Endodermal cell (in vitro differentiated cells): Measurements from ENCODE around the gene ZCWPW2. TPM values are rescaled to one million over a fixed set of nuclear protein-coding genes. Genes with fewer than 3 reads are reported as not detected.
A peak's percentile ranks its signal among the peaks of the same experiment; 100 is the strongest.

Experiments
- DNase-seq: peaks from one replicate; pipeline ENCODE4 v3.0.0-alpha.2; 2017
- H3K27ac ChIP-seq: 2 replicates; pipeline ENCODE4 v1.5.1; 2013; ENCODE audit warnings: mild to moderate bottlenecking, low read depth, low read length, moderate library complexity
- H3K27me3 ChIP-seq: 2 replicates; pipeline ENCODE4 v1.6.1; 2013; ENCODE audit warnings: mild to moderate bottlenecking, low read length, moderate library complexity; ENCODE audit not compliant: insufficient read depth, control insufficient read depth, poor library complexity, severe bottlenecking
- H3K36me3 ChIP-seq: 2 replicates; pipeline ENCODE4 v1.7.0; 2013; ENCODE audit warnings: mild to moderate bottlenecking, low read length, moderate library complexity; ENCODE audit not compliant: control insufficient read depth, insufficient read depth
- H3K4me1 ChIP-seq: one replicate; pipeline ENCODE4 v1.7.0; 2013; ENCODE audit warnings: low read length; ENCODE audit not compliant: control insufficient read depth, insufficient read depth
- H3K4me3 ChIP-seq: 2 replicates; pipeline ENCODE4 v1.5.1; 2013; ENCODE audit warnings: mild to moderate bottlenecking, low read length, moderate library complexity
- H3K9ac ChIP-seq: 2 replicates; pipeline ENCODE4 v1.6.1; 2013; ENCODE audit warnings: mild to moderate bottlenecking, low read length, moderate library complexity; ENCODE audit not compliant: poor library complexity, severe bottlenecking; ENCODE audit errors: extremely low read depth
- H3K9me3 ChIP-seq: 2 replicates; pipeline ENCODE4 v1.6.1; 2013; ENCODE audit warnings: mild to moderate bottlenecking, low read length, moderate library complexity; ENCODE audit not compliant: control insufficient read depth
- H3K27ac Mint-ChIP-seq: 2 replicates; pipeline ENCODE4 v1.8.0; 2020; ENCODE audit warnings: mixed read lengths
- H3K27me3 Mint-ChIP-seq: 2 replicates; pipeline ENCODE4 v1.8.0; 2021; ENCODE audit warnings: mild to moderate bottlenecking, mixed read lengths; ENCODE audit not compliant: insufficient read depth
- H3K36me3 Mint-ChIP-seq: 2 replicates; pipeline ENCODE4 v1.8.0; 2020; ENCODE audit warnings: low read depth, mixed read lengths
- H3K4me1 Mint-ChIP-seq: 2 replicates; pipeline ENCODE4 v1.8.0; 2020; ENCODE audit warnings: mixed read lengths
- H3K4me3 Mint-ChIP-seq: 2 replicates; pipeline ENCODE4 v1.8.0; 2020; ENCODE audit warnings: mild to moderate bottlenecking, moderate library complexity, mixed read lengths
- H3K9me3 Mint-ChIP-seq: 2 replicates; pipeline ENCODE4 v1.8.0; 2020; ENCODE audit warnings: mild to moderate bottlenecking, mixed read lengths
- WGBS, 2 experiments: methylation state at CpG; one replicate each; pipeline versions ENCODE4 v1.1.5 to v1.1.7; 2013; ENCODE audit warnings: missing lambda C conversion rate in 2 of 2, mixed read lengths in 1 of 2; ENCODE audit not compliant: insufficient coverage in 1 of 2, insufficient read length in 1 of 2; 5-methylcytosine and 5-hydroxymethylcytosine counted together
- total RNA-seq, 2 donors: library from RNA; stranded (reverse); fragmentation: NEBNext Ultra II Directional in 1 of 2; extraction: Animal tissue kit (Norgen Biotek cat#: 25700) in 1 of 2; gene quantifications; 2 replicates in 1 of 2; 3 replicates in 1 of 2; pipeline ENCODE4 v1.2.1, GENCODE V29; 2021
- TF ChIP-seq, protein P1 (sequence below): fragments of 200-600 bp; sonication (generic); conservative IDR thresholded peaks from 2 replicates; pipeline ENCODE4 v1.5.0; 2021; ENCODE audit warnings: antibody characterized with exemption, mild to moderate bottlenecking

Gene ZCWPW2
- total RNA-seq, 2 donors from 2014 or later: 0.82 TPM; not detected in 1

DNA sequence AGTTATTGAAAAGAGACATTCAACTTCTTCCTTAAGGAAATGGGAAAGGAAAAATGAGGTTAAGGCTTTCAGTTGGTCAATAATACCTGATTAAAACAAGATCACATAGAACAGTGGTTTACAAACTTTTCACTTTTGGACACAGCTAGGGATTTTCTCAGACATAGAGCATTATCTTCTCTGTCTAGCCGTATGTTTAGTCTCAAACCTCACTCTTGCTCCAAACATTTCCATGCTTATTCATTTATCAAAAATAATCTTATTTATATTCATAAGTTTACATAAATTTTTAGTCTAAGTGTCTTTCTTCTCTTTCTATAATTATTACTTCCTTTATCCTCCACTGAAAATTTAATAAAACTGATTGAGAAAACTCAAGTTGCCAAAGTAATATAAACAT lies 114.3 kb downstream of the ZCWPW2 start:
- Histone ChIP-seq H3K9ac (no peak overlapping the region), H3K4me3 (no peak overlapping the region), H3K4me1 (no peaks in the 10 kb centered on the region), H3K9me3 (no peaks in the 10 kb centered on the region), H3K27me3 (peaks cover 7% of the 10 kb centered on the region), H3K36me3 (no peaks in the 10 kb centered on the region), H3K27ac (no peak overlapping the region)
- H3K4me3 Mint-ChIP-seq: no peak overlapping the region
- H3K4me1 Mint-ChIP-seq: no peaks in the 10 kb centered on the region
- H3K27ac Mint-ChIP-seq: no peak overlapping the region
- no peaks in the 10 kb centered on the region for H3K9me3 Mint-ChIP-seq
- no peaks in the 10 kb centered on the region for H3K27me3 Mint-ChIP-seq
- TF ChIP-seq, protein P1, sequence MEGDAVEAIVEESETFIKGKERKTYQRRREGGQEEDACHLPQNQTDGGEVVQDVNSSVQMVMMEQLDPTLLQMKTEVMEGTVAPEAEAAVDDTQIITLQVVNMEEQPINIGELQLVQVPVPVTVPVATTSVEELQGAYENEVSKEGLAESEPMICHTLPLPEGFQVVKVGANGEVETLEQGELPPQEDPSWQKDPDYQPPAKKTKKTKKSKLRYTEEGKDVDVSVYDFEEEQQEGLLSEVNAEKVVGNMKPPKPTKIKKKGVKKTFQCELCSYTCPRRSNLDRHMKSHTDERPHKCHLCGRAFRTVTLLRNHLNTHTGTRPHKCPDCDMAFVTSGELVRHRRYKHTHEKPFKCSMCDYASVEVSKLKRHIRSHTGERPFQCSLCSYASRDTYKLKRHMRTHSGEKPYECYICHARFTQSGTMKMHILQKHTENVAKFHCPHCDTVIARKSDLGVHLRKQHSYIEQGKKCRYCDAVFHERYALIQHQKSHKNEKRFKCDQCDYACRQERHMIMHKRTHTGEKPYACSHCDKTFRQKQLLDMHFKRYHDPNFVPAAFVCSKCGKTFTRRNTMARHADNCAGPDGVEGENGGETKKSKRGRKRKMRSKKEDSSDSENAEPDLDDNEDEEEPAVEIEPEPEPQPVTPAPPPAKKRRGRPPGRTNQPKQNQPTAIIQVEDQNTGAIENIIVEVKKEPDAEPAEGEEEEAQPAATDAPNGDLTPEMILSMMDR: no peak
- no peaks in the 10 kb centered on the region for H3K36me3 Mint-ChIP-seq
- no peak for DNase-seq
- WGBS, 2 experiments: 63% methylated on average over 1 of the region's 1 CpG; no CpG with 5 or more reads in 1 of the 2 experiments

DNA sequence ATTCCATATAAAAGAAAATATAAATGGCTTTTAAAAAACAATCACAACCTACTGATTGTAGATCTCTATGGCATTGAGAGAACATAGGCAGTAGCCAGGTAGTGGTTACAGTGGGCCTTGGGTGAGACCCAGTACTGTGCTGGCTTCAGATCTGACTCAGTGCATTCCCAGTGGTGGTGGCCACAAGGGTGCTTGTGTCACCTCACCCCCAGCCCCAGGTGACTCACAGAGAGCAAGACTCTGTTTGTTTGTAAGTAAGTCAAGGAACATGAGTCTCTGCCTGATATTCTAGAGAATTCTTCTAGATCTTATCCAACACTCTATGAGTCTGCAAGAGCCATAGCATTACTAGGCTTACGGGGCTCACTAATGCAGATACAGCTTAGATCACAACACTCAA lies 118.9 kb downstream of the ZCWPW2 start:
- Mint-ChIP-seq H3K27me3 (no peaks in the 10 kb centered on the region), H3K27ac (no peak overlapping the region), H3K4me3 (no peak overlapping the region), H3K9me3 (no peaks in the 10 kb centered on the region), H3K36me3 (no peaks in the 10 kb centered on the region), H3K4me1 (no peaks in the 10 kb centered on the region)
- no peak overlapping the region for H3K4me3 ChIP-seq
- no peaks in the 10 kb centered on the region for H3K36me3 ChIP-seq
- peak; percentile 45 for DNase-seq
- no peaks in the 10 kb centered on the region for H3K9me3 ChIP-seq
- no peak overlapping the region for H3K9ac ChIP-seq
- no peaks in the 10 kb centered on the region for H3K27me3 ChIP-seq
- TF ChIP-seq, protein P1: no peak
- H3K4me1 ChIP-seq: no peaks in the 10 kb centered on the region
- 90 to 98% methylated on average over 1 of the region's 1 CpG for WGBS, 2 experiments
- H3K27ac ChIP-seq: no peak overlapping the region

DNA sequence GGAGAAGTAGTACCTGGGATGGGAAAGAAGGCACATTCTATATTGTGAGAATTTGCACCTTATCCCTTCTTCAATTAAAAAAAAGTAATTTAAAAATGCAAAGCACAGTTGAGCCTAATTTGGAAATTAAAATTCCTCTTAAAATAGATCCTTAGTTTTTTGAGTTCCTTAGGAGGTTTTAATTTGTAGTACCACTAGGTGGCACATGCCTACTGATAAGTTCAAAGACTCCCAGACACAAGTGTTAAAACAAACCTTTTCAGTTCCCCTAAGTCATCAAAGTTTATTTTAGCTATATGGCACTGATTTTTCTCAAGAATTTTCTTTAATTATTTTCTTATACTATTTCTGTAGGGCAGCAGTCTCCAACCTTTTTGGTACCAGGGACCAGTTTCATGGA lies 127.7 kb downstream of the ZCWPW2 start:
- no peaks in the 10 kb centered on the region for H3K4me1 Mint-ChIP-seq
- Histone ChIP-seq H3K36me3 (no peaks in the 10 kb centered on the region), H3K4me1 (no peaks in the 10 kb centered on the region), H3K27me3 (no peaks in the 10 kb centered on the region), H3K4me3 (no peak overlapping the region), H3K27ac (no peak overlapping the region), H3K9ac (no peak overlapping the region), H3K9me3 (no peaks in the 10 kb centered on the region)
- TF ChIP-seq, protein P1: peak; percentile 85
- DNase-seq: no peak
- no peak overlapping the region for H3K4me3 Mint-ChIP-seq
- H3K27me3 Mint-ChIP-seq: no peaks in the 10 kb centered on the region
- no peak overlapping the region for H3K27ac Mint-ChIP-seq
- no peaks in the 10 kb centered on the region for H3K36me3 Mint-ChIP-seq
- H3K9me3 Mint-ChIP-seq: no peaks in the 10 kb centered on the region
